Lower leg skin (tissue), 3 donors: ENCODE measurements around the gene DUSP6.

Experiments used
- POLR2A ChIP-seq, 2 donors: fragments of 450-650 bp; IDR thresholded peaks; one replicate each; pipeline ENCODE4 v1.6.1; 2016 to 2017; ENCODE audit warnings: antibody characterized with exemption in 2 of 2, mild to moderate bottlenecking in 1 of 2, moderate library complexity in 1 of 2
- TF ChIP-seq, protein P1 (sequence below), 3 donors: fragments of 450-650 bp; IDR thresholded peaks; one replicate each; pipeline ENCODE4 v1.5.1; 2016; ENCODE audit warnings: antibody characterized with exemption in 3 of 3, mild to moderate bottlenecking in 3 of 3, moderate library complexity in 2 of 3

DNA sequence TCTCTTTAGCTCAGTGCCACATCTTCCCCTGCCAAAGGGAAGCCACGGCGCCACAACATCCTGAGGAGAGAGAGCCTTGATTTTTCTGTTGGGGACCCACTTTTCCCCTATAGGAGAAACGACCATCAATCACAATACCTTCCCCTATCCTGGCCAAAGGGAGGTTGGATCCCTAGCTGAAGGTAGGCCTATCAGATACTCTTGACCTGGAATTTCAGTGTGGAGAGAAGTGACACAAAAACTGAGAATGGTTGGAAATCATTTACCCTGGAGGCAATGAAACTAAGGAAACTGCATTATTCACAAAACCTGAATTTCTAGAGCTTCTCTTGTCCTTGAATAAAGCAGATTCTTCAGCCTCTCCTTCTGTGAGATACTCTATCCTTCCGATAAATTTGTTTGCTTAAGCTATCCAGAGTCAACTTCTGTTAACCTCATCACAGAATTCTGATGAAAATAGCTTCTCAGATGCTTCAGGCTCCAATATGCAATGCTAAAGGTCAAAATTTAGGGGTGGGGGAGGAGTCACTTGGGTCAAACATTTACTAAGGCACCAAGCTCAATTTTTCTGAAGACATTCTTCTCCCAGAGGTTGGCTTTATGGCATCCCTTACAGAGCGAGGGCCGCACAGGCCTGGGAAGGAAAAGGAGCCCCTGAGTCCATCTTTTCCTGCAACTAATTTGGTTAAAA, 27.0 kb upstream of the DUSP6 start:
- TF ChIP-seq, protein P1, sequence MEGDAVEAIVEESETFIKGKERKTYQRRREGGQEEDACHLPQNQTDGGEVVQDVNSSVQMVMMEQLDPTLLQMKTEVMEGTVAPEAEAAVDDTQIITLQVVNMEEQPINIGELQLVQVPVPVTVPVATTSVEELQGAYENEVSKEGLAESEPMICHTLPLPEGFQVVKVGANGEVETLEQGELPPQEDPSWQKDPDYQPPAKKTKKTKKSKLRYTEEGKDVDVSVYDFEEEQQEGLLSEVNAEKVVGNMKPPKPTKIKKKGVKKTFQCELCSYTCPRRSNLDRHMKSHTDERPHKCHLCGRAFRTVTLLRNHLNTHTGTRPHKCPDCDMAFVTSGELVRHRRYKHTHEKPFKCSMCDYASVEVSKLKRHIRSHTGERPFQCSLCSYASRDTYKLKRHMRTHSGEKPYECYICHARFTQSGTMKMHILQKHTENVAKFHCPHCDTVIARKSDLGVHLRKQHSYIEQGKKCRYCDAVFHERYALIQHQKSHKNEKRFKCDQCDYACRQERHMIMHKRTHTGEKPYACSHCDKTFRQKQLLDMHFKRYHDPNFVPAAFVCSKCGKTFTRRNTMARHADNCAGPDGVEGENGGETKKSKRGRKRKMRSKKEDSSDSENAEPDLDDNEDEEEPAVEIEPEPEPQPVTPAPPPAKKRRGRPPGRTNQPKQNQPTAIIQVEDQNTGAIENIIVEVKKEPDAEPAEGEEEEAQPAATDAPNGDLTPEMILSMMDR (IDR thresholded peaks at IDR 0.05) = no peak
- no peak for TF ChIP-seq POLR2A (IDR thresholded peaks at IDR 0.05)
